GM15510 (cell line): ENCODE data around the gene IRGQ.

Experiments
- POLR2A ChIP-seq: IDR thresholded peaks from 3 replicates; pipeline ENCODE4 v1.6.1; 2011; ENCODE audit warnings: borderline replicate concordance; ENCODE audit not compliant: insufficient read length; ENCODE audit errors: extremely low read depth

The IRGQ gene

DNA sequence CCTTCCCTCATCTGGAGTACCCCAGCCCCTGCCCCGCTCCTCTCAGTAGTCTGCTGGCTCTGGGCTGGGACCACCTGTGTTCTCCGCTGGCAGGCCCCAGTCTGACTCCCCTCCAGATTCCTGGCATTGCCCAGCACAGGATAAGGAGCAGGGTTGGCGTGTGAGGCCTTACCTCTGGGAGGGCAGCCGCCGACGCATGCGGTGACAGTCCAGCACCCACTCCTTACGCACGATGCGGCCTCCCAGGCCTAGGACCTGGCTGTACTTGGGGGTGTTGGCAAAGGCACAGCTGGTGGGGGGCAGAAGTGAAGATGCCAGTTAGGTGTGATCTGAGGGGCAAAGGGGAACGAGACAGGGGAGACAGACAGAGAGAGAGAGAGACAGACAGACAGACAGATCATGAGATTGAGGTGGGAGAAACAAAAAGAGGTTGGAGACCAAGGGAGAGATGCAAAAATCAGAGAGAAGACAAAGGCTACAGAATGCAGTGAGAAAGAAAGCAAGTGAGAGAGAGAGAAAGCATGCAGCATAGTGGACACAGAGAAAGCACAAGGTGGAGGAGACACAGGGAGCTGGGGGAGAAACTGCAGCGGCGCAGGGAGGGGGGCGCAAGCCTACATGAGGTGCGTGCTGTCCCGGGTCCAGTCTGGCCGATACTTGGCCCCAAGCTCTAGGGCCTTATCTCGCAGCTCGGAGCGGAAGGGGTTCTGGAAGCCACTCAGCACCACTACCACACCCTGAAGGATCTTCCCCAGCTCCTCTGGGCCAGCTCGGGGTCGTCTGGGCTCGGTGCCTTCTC, 44.3 kb downstream of the IRGQ start:
- TF ChIP-seq POLR2A, result no peak

DNA sequence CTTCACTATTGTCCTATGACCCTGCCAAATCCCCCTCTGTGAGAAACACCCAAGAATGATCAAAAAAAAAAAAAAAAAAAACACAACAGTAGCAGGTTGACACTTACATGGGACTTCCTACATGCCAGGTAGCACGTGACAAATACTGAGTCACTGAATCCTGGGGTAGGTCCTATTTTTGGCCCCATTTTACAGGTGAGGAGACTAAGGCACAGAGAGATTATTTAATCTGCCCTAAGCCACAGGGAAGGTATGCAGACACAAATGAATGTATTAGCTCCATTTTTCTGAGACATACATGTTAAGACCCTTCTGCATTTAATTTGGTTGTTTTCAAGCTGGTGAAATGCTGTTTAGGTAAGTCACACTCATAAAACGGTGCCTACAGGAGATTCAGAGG, 47.2 kb downstream of the IRGQ start:
- no peak for TF ChIP-seq POLR2A

DNA sequence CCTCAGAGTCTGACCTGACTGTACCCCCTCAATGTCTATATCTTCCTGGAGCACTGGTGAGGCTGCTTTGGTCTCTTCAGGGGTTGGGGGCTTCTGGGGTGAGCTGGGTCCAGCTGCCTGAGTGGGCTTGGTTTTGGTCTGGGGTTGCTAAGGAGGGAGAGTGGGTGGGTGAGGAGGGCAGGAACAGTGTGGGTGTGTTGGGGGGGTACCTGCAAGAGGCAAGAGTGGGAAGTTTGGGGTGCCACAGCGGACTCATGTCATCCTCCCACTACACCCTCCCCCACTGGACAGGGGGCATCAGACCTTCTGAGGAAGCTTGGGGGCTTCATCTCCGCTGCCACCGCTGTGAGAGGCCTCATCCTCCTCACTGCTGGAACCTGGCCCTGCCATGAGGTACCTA, 49.4 kb downstream of the IRGQ start:
- no peak for TF ChIP-seq POLR2A

DNA sequence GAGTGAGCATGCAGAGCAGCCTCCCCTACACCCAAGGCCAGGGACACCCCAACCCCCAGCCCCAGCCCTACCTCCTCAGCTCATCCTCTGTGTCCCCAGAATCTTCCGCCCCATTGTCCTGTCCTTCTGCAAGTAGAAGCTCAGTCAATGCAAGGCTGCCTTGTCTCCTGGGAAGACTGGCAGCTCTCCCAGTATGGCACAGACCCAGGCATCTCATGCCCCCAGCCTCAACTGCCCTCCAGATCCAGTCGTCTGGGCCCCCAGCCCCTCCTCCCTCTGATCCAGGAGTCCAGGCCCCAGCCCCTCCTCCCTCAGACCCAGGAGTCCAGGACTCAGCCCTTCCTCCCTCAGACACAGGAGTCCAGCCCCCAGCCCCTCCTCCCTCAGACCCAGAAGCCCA, 50.0 kb downstream of the IRGQ start:
- no peak for TF ChIP-seq POLR2A

DNA sequence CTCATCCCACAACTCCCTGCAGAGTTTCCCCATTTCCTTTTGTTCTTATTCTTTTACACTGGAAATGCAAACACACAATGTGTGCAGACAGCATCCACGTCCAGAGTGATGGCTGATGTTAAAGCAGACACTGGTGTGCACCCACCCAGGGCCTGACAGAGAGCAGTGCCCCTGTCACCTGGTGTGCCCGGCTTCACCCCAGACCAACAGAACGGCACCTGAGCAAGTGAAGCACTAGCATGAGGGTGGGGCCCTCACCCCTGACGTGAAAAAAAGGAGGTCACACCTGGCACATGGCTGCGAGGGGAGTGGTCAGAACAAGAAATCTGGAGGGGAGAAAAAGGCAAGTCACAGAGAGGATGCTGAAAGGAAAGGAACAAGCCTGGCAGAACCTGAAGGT, 50.7 kb downstream of the IRGQ start:
- no peak for TF ChIP-seq POLR2A

DNA sequence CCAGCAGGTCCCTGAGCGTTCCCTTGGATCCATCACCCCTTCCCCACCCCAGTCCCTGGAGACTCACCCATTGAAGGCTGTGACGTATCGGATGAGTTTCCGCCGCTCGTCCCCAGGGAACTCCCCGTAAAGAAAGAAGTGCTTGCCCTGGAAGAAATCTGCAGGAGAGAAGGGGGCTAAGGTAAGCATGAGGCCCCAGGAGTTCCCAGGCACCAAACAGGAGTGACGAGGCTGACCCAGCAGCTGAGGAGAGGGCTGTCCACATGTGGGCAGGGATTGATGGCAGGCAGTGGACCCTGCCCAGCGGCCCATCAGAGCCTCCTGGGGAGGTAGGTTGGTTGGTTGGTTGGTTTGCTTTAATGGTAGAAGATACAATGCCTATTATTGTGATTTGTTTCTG, 51.9 kb downstream of the IRGQ start:
- TF ChIP-seq POLR2A, result no peak

DNA sequence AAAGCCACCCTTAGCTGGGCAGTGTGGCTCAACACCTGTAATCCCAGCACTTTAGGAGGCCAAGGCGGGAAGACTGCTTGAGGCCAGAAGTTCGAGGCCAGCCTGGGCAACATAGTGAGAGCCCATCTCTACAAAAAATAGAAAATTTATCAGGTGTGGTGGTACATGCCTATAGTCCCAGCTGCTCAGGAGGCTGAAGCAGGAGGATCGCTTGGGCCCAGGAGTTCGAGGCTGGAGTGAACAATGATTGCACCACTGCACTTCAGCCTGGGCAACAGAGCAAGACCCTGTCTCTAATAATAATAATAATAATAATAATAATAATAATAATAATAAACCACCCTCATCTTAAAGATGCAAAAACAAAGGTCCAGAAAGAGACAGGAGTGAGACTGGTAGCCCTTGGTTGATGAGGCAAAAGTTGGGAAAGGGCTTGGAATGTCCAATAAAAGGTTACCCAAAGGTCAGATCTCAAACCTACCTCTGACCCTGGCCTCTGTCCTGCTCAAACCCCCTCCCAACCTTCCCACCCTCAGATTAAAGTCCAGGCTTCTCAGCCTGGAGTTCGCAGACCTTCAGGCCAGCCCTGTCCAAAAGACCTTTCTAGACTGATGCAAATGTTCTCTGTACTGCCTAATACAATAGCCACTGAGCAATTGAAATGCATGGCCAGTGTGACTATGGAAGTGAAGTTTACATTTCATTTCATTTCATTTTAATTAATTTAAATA, 53.8 kb downstream of the IRGQ start:
- TF ChIP-seq POLR2A, result no peak

DNA sequence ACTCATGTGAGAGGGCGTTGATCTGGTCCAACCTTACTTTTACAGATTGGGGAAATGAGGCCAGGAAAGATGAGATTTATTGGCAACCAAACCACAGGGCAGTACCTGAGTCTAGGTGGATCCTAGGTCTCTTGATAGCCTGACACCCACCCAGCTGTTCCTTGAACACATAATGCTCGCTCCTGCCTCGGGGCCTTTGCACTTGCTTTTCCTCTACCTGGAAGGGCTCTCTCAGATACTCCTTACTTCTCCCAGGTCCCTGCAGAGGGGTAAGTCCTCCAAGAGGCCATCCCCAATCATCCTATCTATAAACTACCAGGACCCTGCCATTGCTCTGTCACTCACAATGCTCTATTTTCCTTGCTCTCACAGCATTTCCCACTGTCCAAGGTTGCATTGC, 55.6 kb downstream of the IRGQ start:
- TF ChIP-seq POLR2A, result no peak

DNA sequence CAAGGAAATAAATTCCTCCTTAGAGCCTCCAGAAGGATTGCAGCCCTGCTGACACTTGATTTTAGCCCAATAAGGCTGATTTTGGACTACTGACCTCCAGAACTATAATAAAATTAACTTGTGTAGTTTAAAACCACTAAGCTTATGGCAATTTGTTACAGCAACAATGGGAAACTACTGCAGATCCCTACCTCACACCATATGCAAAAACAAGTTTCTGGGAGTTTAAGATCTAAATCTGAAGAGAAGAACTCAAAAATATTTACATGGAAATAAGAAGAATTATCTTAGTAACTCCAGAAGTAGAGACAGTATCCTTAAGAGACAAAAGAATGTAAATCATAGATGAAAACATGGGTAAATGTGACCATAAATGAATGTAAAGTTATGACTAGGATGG, 57.0 kb downstream of the IRGQ start:
- TF ChIP-seq POLR2A, result no peak

DNA sequence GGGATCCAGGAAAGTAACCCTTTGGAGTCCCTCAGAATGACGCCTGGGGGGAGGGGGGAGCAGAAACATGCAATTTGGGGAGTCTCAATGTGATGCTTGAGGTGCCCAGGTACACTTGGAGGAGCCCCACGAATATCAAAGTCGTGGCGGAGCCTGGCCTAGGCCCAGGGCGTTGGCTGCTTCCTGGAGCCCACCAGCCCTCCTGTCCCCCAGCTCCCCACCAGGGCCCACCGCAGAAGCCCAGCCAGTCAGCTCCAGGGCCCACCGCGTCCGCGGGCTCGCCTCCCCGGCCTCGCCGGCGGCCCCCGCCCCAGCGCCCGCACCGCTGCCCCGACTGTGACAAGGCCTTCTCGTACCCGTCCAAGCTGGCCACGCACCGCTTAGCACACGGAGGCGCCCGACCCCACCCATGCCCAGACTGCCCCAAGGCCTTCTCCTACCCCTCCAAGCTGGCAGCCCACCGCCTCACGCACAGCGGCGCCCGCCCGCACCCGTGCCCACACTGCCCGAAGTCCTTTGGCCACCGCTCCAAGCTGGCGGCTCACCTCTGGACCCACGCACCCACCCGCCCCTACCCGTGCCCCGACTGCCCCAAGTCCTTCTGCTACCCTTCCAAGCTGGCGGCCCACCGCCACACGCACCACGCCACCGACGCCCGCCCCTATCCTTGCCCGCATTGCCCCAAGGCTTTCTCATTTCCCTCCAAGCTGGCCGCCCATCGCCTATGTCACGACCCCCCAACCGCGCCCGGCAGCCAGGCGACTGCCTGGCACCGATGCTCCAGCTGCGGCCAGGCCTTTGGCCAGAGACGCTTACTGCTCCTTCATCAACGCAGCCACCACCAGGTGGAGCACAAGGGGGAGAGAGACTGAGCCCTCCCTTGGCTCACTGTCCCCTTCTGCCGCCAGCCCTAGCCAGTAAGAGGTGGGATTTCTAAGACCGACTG, 60.8 kb downstream of the IRGQ start:
- TF ChIP-seq POLR2A, result no peak
